ENCODE results near the gene TMEM144. TPM values are rescaled to one million over a fixed set of nuclear protein-coding genes. Genes with fewer than 3 reads are reported as not detected.

The TMEM144 gene
- total RNA-seq, 3 donors from 2014 or later: 0.10 TPM; not detected in 2

DNA sequence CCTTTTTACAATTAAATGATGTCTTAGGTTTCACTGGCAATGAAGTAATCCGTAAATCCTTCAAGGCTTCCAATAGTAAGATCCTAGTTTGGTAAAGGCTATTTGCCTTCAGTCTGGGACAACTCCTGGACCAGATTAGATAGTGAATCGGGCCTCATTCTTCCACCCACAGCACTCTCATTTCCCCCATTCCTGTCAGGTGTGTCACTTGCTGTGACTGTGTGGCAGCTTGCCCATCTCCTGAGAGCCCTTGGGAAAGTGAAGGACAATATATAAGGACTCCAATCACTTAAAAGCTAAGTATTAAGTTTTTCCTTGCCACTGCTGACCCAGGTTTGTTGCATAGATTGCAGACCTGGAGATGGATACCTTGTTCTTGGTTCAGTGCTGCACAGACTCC is 34.2 kb upstream of the TMEM144 start:
- Mint-ChIP-seq H3K36me3 (ENCODE audit: insufficient read depth) (no peaks in the 10 kb centered on the region), H3K27me3 (ENCODE audit: low read depth) (peaks cover 15% of the 10 kb centered on the region), H3K4me1 (ENCODE audit: low read depth) (peaks cover 1% of the 10 kb centered on the region), H3K4me3 (no peak overlapping the region), H3K9me3 (no peaks in the 10 kb centered on the region)
- ATAC-seq (no peak), DNase-seq (no peak)

DNA sequence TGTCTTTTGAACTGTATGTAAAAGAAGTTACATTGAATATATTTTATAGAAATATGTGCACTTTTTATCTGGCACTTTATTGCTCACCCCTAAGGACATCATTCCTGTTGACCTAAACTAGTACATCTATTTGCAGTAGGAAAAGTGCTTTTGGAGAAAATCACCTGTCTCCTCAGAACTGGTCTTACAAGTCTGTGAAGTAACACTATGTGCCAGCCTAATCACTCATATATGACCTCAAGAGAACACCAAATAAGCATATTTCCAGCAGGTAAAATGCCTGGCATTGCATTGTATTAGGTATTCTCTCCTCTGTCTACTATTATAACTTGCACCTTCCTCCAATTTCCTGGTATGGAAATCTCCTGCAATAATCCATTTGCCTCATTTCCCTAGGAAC is 33.5 kb upstream of the TMEM144 start:
- Mint-ChIP-seq H3K4me3 (no peak overlapping the region), H3K4me1 (ENCODE audit: low read depth) (peaks cover 1% of the 10 kb centered on the region), H3K9me3 (no peaks in the 10 kb centered on the region), H3K27me3 (ENCODE audit: low read depth) (peaks cover 11% of the 10 kb centered on the region), H3K36me3 (ENCODE audit: insufficient read depth) (no peaks in the 10 kb centered on the region)
- DNase-seq (no peak), ATAC-seq (no peak)

DNA sequence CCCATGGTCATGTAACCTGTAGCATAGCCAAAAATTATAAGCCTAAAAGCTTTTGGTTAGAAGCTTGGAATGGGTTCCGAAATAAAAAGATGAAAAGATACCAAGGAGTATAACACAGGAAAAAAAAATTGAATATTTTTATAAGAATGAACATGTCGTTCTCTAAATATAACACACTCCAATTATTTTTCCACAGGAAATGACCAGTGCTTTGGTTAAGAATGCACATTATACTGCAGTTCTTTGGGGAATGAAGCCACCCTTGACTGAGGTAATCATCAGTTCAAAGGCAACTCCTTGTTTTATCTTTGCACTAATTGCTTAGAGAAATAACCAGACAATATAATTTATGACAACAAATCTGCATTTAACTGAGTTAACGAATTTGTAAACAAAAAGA is 30.8 kb upstream of the TMEM144 start:
- H3K9me3 Mint-ChIP-seq: no peaks in the 10 kb centered on the region
- no peak overlapping the region for H3K4me3 Mint-ChIP-seq
- no peak for DNase-seq
- H3K27me3 Mint-ChIP-seq (ENCODE audit: low read depth): peaks cover 6% of the 10 kb centered on the region
- H3K4me1 Mint-ChIP-seq (ENCODE audit: low read depth): no peaks in the 10 kb centered on the region
- no peaks in the 10 kb centered on the region for H3K36me3 Mint-ChIP-seq (ENCODE audit: insufficient read depth)
- no peak for ATAC-seq

DNA sequence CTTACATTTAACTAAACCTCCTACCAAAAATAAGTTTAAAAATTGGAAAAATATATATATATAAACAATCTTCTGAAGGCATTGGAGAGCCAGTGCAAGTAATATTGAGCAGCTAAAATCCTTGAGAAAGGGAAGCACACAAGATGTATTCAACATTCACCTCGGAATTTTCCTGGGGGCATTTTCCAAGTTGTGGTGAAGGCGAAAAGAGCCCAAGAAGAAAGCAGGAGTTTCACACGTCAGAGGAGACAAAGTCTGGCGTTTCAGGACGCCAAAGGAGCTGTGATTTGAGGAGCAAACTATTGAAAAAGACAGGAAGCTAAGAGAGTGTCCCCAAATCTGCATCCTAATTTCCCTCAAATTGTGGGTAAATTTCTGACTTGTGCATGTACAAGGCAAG is 28.4 kb upstream of the TMEM144 start:
- DNase-seq: no peak
- peaks cover 6% of the 10 kb centered on the region for H3K27me3 Mint-ChIP-seq (ENCODE audit: low read depth)
- no peaks in the 10 kb centered on the region for H3K36me3 Mint-ChIP-seq (ENCODE audit: insufficient read depth)
- H3K9me3 Mint-ChIP-seq: no peaks in the 10 kb centered on the region
- no peaks in the 10 kb centered on the region for H3K4me1 Mint-ChIP-seq (ENCODE audit: low read depth)
- ATAC-seq: no peak
- H3K4me3 Mint-ChIP-seq: no peak overlapping the region

DNA sequence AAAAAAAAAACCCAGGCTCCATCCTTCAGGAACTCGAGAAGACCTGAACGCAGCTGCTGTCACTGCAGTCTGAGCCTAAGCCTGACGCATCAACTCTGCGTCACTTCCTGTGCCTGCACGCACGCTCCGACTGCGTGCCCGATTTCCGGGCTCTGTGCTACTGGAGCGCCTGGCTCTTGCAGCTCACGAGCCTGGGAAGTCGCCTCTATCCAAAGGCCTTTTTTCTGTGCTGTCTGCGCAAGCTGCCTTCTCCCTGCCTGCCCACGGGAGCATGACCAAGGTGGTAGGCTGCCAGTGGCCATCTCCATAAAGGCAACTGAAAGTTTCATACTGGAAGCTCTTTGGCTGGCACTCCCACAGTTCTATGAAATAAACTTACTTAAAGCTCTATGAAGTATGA is 27.6 kb upstream of the TMEM144 start:
- no peak for DNase-seq
- Mint-ChIP-seq H3K9me3 (no peaks in the 10 kb centered on the region), H3K27me3 (ENCODE audit: low read depth) (peaks cover 2% of the 10 kb centered on the region), H3K4me1 (ENCODE audit: low read depth) (no peaks in the 10 kb centered on the region), H3K4me3 (no peak overlapping the region), H3K36me3 (ENCODE audit: insufficient read depth) (no peaks in the 10 kb centered on the region)
- ATAC-seq: no peak

DNA sequence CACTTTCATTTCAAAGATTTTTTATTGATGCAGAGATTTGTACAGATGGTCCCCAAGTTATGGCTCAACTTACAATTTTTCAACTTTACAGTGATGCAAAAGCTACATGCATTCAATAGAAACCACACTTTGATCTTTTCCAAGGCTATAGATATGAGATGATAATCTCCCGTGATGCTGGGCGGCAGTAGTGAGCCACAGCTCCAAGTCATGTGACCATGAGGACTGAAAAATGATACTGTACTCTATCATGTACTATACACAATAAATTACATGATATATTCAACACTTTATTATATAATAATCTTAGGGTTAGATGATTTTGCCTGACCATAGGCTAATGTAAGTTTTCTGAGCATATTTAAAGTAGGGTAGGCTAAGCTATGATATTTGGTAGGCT is 23.5 kb upstream of the TMEM144 start:
- no peaks in the 10 kb centered on the region for H3K4me1 Mint-ChIP-seq (ENCODE audit: low read depth)

DNA sequence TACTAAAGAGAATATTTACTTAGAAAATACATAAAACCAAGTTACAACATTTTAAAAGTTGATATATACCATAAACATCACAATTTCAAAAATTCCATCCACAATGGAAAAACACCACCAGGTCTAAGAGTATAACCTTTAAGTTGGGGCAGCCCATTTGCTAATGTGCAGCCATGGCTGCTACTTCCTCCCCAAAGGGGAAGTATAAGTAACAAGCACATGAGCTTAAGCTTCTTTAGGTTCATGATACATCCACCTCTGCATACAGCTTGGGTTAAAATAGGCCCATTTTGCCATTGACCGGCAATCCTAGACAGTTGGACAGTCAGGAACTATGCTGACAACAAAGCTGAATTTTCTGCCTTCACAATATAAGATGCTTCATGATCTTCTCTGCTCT is 20.9 kb upstream of the TMEM144 start:
- H3K27me3 Mint-ChIP-seq (ENCODE audit: low read depth): no peaks in the 10 kb centered on the region
- no peaks in the 10 kb centered on the region for H3K36me3 Mint-ChIP-seq (ENCODE audit: insufficient read depth)
- peaks cover 2% of the 10 kb centered on the region for H3K4me1 Mint-ChIP-seq (ENCODE audit: low read depth)
- ATAC-seq (no peak), DNase-seq (no peak)
- H3K9me3 Mint-ChIP-seq: no peaks in the 10 kb centered on the region
- H3K4me3 Mint-ChIP-seq: no peak overlapping the region

More for the DNA sequence above, 23.5 kb upstream of the TMEM144 start:
- DNase-seq (no peak), ATAC-seq (no peak)
- Mint-ChIP-seq H3K27me3 (ENCODE audit: low read depth) (peaks cover 2% of the 10 kb centered on the region), H3K9me3 (no peaks in the 10 kb centered on the region), H3K4me3 (no peak overlapping the region), H3K36me3 (ENCODE audit: insufficient read depth) (no peaks in the 10 kb centered on the region)

DNA sequence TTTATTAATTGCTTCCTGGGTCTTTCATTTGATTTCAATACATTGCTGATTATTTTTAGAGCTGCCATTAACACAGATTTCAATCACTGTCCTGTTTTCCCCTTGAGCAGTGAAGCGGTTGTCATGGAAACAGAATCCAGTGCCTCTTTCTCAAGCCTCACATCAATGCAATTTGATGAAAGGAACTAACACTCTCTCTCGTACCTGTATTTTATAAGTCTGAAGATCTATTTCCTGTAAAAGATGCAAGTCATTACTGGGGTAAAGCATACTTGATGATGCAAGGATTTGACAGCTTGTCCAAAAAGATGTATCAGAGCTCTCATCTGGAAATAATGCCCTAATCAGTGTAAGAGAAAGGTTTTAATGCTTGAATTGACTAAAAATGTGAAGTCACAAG is 19.6 kb upstream of the TMEM144 start:
- DNase-seq: no peak
- Mint-ChIP-seq H3K4me1 (ENCODE audit: low read depth) (peaks cover 2% of the 10 kb centered on the region), H3K36me3 (ENCODE audit: insufficient read depth) (no peaks in the 10 kb centered on the region), H3K4me3 (no peak overlapping the region), H3K27me3 (ENCODE audit: low read depth) (no peaks in the 10 kb centered on the region), H3K9me3 (no peaks in the 10 kb centered on the region)
- ATAC-seq: no peak

DNA sequence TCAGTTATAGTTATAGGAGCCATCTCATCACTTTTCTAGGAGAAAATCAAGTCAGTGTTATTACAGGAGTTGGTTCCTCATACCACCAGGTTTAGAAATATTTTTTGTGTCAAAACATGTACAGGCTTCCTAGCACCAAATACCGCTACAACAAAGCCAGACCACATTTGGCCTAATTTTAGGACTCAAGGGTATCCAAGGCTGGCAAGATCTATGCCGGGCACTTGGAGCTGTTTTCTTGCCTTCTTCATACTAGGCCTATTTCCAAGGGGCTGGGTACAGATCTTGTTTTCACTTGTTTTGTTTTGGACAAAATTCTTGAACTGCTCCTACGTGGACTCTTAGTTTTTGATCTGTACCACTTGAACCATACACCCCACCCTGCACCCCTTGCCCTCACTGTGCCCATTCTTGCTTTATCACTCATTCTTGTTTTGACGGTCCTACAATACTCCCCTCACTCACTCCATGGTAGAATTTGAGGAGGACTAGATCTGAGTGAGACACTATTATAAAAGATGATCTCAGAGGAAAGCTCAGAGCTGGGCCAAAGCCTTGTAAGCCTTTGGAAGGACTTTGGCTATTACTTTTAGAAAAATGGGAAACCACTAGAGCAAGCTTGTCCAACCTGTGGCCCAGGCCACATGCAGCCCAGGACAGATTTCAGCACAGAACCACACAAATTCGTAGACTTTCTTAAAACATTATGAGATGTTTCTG is 17.7 kb upstream of the TMEM144 start:
- Mint-ChIP-seq H3K4me3 (no peak overlapping the region), H3K27me3 (ENCODE audit: low read depth) (no peaks in the 10 kb centered on the region), H3K4me1 (ENCODE audit: low read depth) (peaks cover 2% of the 10 kb centered on the region), H3K9me3 (no peaks in the 10 kb centered on the region), H3K36me3 (ENCODE audit: insufficient read depth) (no peaks in the 10 kb centered on the region)
- ATAC-seq (no peak), DNase-seq (no peak)

DNA sequence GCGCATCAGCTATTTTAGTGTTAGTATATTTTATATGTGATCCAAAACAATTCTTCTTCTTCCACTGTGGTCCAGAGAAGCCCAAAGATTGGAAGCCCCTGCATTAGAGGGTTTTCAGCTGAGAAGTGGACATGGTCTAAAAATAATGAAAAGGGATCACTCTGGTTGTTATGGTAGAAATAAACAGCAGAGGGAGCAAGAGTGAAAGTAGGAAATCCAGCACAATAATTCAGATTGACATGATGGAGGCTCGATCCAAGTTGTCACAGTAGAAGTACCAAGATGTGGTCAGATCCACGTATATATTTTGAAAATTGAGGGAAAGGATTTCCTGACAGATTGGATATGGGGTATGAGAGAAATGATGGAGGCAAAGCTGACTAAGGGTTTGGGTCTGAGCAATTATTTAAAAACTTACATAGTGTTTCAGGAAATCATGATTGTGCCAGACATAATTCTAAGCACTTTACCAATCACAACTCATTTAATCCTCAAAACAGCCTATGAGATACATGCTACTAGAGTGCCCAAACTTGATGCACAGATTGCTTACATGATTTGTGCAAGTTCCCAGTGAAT is 17.0 kb upstream of the TMEM144 start:
- Mint-ChIP-seq H3K9me3 (no peaks in the 10 kb centered on the region), H3K36me3 (ENCODE audit: insufficient read depth) (no peaks in the 10 kb centered on the region), H3K27me3 (ENCODE audit: low read depth) (no peaks in the 10 kb centered on the region), H3K4me3 (no peak overlapping the region), H3K4me1 (ENCODE audit: low read depth) (peaks cover 2% of the 10 kb centered on the region)
- ATAC-seq: no peak
- DNase-seq: no peak

DNA sequence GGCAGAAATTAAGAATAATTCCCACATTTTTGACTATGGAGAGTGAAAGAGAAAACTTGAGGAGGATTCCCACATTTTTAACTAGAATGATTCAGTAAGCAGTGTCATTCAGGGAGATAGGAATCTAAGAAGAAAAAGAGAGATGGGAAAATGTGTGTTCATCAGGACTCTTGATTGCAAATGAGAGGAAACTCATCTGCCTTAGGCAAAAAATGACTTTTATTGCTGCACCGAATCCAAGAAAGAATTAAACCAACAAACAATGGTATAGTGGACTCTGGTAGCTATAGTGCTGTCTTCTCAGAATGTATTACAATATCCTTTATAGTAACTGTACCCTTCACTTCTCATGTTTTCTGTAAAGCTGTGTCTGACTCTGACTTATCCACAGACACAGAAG is 15.0 kb upstream of the TMEM144 start:
- DNase-seq: no peak
- no peaks in the 10 kb centered on the region for H3K9me3 Mint-ChIP-seq
- no peak for ATAC-seq
- peaks cover 2% of the 10 kb centered on the region for H3K4me1 Mint-ChIP-seq (ENCODE audit: low read depth)
- H3K4me3 Mint-ChIP-seq: no peak overlapping the region
- no peaks in the 10 kb centered on the region for H3K36me3 Mint-ChIP-seq (ENCODE audit: insufficient read depth)
- no peaks in the 10 kb centered on the region for H3K27me3 Mint-ChIP-seq (ENCODE audit: low read depth)

DNA sequence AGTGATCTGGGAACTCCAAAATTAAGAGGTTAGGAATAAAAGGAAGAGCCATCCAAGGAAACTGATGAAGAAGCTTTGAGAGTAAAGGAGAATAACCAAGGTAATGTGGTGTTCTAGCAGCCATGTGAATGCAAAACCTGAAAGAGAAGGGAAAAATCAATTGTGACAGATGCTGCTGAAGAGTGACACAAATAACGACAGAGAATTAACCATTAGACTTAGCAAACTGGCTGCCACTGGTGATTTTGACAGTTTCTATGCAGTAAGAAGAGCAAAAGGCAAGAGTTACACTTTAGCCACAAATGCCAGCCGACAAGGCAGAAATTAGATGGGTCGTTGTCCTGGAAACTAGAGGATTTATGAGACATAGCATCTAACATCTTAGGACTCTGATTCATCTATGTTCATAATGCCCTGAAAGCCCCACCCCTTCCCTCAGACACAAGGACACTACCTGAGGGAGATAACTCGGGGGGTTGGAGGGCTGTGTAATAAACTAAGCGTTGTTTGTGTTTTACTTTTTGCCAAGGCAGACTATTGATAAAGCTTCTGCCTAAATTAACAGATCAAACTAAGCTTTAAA is 13.0 kb upstream of the TMEM144 start:
- Mint-ChIP-seq H3K4me1 (ENCODE audit: low read depth) (peaks cover 2% of the 10 kb centered on the region), H3K36me3 (ENCODE audit: insufficient read depth) (no peaks in the 10 kb centered on the region), H3K4me3 (no peak overlapping the region), H3K27me3 (ENCODE audit: low read depth) (no peaks in the 10 kb centered on the region), H3K9me3 (no peaks in the 10 kb centered on the region)
- DNase-seq (no peak), ATAC-seq (no peak)

DNA sequence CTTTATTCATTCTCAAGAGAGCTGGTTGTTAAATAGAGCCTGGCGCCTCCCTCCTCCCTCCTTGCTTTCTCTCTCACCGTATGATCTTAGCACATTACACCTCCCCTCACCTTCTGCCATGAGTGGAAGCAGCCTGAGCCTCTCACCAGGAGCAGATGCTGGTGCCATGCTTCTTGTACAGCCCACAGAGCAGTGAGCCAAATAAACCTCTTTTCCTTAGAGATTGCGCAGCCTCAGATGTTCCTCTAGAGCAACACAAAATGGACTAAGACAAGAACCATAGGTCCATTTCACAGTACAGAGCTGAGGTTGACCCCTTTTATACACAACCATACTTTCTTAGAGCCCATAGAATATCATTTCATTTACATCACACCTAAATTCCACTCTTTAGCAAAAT is 10.1 kb upstream of the TMEM144 start:
- H3K36me3 Mint-ChIP-seq (ENCODE audit: insufficient read depth): no peaks in the 10 kb centered on the region
- DNase-seq (no peak), ATAC-seq (no peak)
- no peaks in the 10 kb centered on the region for H3K27me3 Mint-ChIP-seq (ENCODE audit: low read depth)
- no peaks in the 10 kb centered on the region for H3K9me3 Mint-ChIP-seq
- H3K4me3 Mint-ChIP-seq: no peak overlapping the region
- no peaks in the 10 kb centered on the region for H3K4me1 Mint-ChIP-seq (ENCODE audit: low read depth)

DNA sequence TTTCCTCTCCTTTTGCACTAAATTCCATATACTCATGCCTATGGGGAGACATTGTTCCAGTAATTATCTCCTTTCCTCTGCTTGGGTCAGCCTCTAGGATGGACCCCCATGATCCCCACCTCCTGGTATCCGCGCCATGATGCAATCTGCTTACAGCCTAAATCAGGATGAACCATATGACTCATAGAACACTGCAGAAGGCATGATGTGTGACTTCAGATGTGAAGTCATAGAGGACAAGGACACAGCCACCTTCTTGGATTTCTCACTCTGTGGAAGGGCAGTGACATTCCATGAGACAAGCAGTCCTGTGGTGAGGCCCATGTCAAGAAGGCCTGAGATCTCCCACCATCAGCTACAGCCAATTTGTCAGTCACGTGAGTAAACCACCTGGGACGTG is 9.0 kb upstream of the TMEM144 start:
- DNase-seq (no peak), ATAC-seq (no peak)
- H3K36me3 Mint-ChIP-seq (ENCODE audit: insufficient read depth): no peaks in the 10 kb centered on the region
- no peaks in the 10 kb centered on the region for H3K9me3 Mint-ChIP-seq
- H3K4me3 Mint-ChIP-seq: no peak overlapping the region
- H3K27me3 Mint-ChIP-seq (ENCODE audit: low read depth): no peaks in the 10 kb centered on the region
- no peaks in the 10 kb centered on the region for H3K4me1 Mint-ChIP-seq (ENCODE audit: low read depth)

DNA sequence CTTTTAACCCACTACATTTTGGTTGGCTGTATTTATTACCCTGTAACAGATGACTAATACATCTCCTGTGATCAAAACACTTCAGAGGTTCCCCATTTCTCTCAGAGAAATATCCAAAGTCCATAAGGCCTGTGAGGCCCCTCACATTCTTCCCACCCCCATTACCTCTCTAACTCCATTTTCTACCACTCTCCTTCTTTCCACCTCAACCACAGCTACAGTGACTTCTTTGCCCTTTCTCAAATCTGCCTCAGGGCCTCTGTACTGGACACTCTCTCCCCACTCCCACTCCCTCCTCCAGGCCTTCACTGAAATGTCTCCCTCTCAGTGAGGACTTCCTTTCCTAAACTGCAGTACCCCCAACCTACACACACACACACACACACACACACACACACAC is 8.4 kb upstream of the TMEM144 start:
- Mint-ChIP-seq H3K36me3 (ENCODE audit: insufficient read depth) (no peaks in the 10 kb centered on the region), H3K9me3 (no peaks in the 10 kb centered on the region), H3K4me3 (no peak overlapping the region), H3K27me3 (ENCODE audit: low read depth) (no peaks in the 10 kb centered on the region), H3K4me1 (ENCODE audit: low read depth) (no peaks in the 10 kb centered on the region)
- ATAC-seq (no peak), DNase-seq (no peak)

Measured in activated T-cell treated with anti-CD3 and anti-CD28 coated beads, Interleukin-2, amount 50 U/mL, for 4 hours (primary cell).